ENCODE data around the gene ASXL2. TPM values are rescaled to one million over a fixed set of nuclear protein-coding genes. Genes with fewer than 3 reads are reported as not detected.

ASXL2 gene
- total and polyA plus RNA-seq, 2 of the 13 experiments (the other 11 are each of a cell fraction or from before 2014, with no cell fraction given), result 12.1 to 19.2 TPM

GRCh38 chr2:25707927-25708590 is 170.2 kb downstream of the ASXL2 start (continued):
- 0 out of 2 replicates have a peak, but pooled peaks have one; percentile 53 for TF ChIP-seq ZNF766 (CRISPR knock-in tag; IDR thresholded peaks at IDR 0.05; ENCODE audit: borderline replicate concordance)
- no peak for TF ChIP-seq ZNF34 (CRISPR knock-in tag; IDR thresholded peaks at IDR 0.05; ENCODE audit: borderline replicate concordance)
- TF ChIP-seq, protein P1, sequence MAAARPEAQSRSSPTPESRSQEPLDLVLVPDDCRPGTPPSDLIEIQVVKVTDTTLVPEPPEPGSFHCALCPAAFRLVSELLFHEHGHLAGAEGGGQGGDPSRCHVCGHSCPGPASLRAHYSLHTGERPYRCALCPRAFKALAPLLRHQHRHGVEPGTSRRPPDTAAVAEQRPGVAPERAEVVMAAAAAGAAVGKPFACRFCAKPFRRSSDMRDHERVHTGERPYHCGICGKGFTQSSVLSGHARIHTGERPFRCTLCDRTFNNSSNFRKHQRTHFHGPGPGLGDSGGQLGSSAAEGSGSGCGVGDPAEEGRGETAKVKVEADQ (CRISPR knock-in tag; IDR thresholded peaks at IDR 0.05; ENCODE audit: borderline replicate concordance), result 0 out of 2 replicates have a peak, but pooled peaks have one; percentile 37
- TF ChIP-seq ZNF501 (CRISPR knock-in tag; IDR thresholded peaks at IDR 0.05), result 0 out of 2 replicates have a peak, but pooled peaks have one; percentile 19
- TF ChIP-seq, protein P2, sequence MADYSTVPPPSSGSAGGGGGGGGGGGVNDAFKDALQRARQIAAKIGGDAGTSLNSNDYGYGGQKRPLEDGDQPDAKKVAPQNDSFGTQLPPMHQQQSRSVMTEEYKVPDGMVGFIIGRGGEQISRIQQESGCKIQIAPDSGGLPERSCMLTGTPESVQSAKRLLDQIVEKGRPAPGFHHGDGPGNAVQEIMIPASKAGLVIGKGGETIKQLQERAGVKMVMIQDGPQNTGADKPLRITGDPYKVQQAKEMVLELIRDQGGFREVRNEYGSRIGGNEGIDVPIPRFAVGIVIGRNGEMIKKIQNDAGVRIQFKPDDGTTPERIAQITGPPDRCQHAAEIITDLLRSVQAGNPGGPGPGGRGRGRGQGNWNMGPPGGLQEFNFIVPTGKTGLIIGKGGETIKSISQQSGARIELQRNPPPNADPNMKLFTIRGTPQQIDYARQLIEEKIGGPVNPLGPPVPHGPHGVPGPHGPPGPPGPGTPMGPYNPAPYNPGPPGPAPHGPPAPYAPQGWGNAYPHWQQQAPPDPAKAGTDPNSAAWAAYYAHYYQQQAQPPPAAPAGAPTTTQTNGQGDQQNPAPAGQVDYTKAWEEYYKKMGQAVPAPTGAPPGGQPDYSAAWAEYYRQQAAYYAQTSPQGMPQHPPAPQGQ (CRISPR knock-in tag; IDR thresholded peaks at IDR 0.05; ENCODE audit: borderline replicate concordance), result no peak
- peak; percentile 33; the same call in 1 of the 2 replicates for TF ChIP-seq KAT7 (CRISPR knock-in tag; IDR thresholded peaks at IDR 0.05; ENCODE audit: borderline replicate concordance)
- TF ChIP-seq ZNF362 (CRISPR knock-in tag; IDR thresholded peaks at IDR 0.05; ENCODE audit: borderline replicate concordance), result peak; percentile 39; the same call in 1 of the 2 replicates
- TF ChIP-seq ZNF792 (CRISPR knock-in tag; IDR thresholded peaks at IDR 0.05), result peak; percentile 61; the same call in 1 of the 2 replicates
- TF ChIP-seq MTF2 (CRISPR knock-in tag; IDR thresholded peaks at IDR 0.05; ENCODE audit: borderline replicate concordance), result no peak
- 0 out of 2 replicates have a peak, but pooled peaks have one; percentile 38 for TF ChIP-seq ZKSCAN8 (CRISPR knock-in tag; IDR thresholded peaks at IDR 0.05; ENCODE audit: borderline replicate concordance)
- TF ChIP-seq NR2F6 (IDR thresholded peaks at IDR 0.05), result 0 out of 2 replicates have a peak, but pooled peaks have one; percentile 8
- no peak for TF ChIP-seq NR2F6 (CRISPR knock-in tag; IDR thresholded peaks at IDR 0.05)
- peak; percentile 63; the same call in 1 of the 2 replicates for TF ChIP-seq DMAP1 (CRISPR knock-in tag; IDR thresholded peaks at IDR 0.05)
- TF ChIP-seq NFE2 (CRISPR knock-in tag; IDR thresholded peaks at IDR 0.05), result no peak
- TF ChIP-seq BRD4 (CRISPR knock-in tag; IDR thresholded peaks at IDR 0.05), result no peak
- TF ChIP-seq ZNF619 (CRISPR knock-in tag; IDR thresholded peaks at IDR 0.05), result peak; percentile 64; the same call in 1 of the 2 replicates
- TF ChIP-seq ZFX (CRISPR knock-in tag; IDR thresholded peaks at IDR 0.05; ENCODE audit: low read depth), result peak; percentile 30; the same call in 1 of the 2 replicates
- peak; percentile 69 for TF ChIP-seq ZBTB38 (CRISPR knock-in tag; IDR thresholded peaks at IDR 0.05)
- TF ChIP-seq MTERF4 (CRISPR knock-in tag; IDR thresholded peaks at IDR 0.05), result no peak
- TF ChIP-seq ZNF292 (CRISPR knock-in tag; IDR thresholded peaks at IDR 0.05; ENCODE audit: borderline replicate concordance, low read depth), result peak; percentile 97; the same call in 1 of the 2 replicates
- peak; percentile 46; the same call in 1 of the 2 replicates for TF ChIP-seq DRAP1 (CRISPR knock-in tag; IDR thresholded peaks at IDR 0.05)
- TF ChIP-seq ZNF569 (CRISPR knock-in tag; IDR thresholded peaks at IDR 0.05; ENCODE audit: borderline replicate concordance), result 0 out of 2 replicates have a peak, but pooled peaks have one; percentile 23
